ENCODE results near the gene PGLYRP4. TPM values are rescaled to one million over a fixed set of nuclear protein-coding genes. Genes with fewer than 3 reads are reported as not detected.

The PGLYRP4 gene
- total RNA-seq, 1 donor from 2014 or later = 4.4 TPM

GRCh38 chr1:153339802-153340201 lies 8.8 kb downstream of the PGLYRP4 start:
- Mint-ChIP-seq H3K9me3 (no peaks in the 10 kb centered on the region), H3K27me3 (peaks cover 9% of the 10 kb centered on the region), H3K27ac (no peak overlapping the region), H3K4me3 (no peak overlapping the region), H3K36me3 (no peaks in the 10 kb centered on the region), H3K4me1 (ENCODE audit: unreplicated experiment) (peaks cover 10% of the 10 kb centered on the region)
- no peak for TF ChIP-seq CTCF (conservative IDR thresholded peaks at IDR 0.05)
- no peak for DNase-seq (ENCODE audit: extremely low spot score, unreplicated experiment)

DNA sequence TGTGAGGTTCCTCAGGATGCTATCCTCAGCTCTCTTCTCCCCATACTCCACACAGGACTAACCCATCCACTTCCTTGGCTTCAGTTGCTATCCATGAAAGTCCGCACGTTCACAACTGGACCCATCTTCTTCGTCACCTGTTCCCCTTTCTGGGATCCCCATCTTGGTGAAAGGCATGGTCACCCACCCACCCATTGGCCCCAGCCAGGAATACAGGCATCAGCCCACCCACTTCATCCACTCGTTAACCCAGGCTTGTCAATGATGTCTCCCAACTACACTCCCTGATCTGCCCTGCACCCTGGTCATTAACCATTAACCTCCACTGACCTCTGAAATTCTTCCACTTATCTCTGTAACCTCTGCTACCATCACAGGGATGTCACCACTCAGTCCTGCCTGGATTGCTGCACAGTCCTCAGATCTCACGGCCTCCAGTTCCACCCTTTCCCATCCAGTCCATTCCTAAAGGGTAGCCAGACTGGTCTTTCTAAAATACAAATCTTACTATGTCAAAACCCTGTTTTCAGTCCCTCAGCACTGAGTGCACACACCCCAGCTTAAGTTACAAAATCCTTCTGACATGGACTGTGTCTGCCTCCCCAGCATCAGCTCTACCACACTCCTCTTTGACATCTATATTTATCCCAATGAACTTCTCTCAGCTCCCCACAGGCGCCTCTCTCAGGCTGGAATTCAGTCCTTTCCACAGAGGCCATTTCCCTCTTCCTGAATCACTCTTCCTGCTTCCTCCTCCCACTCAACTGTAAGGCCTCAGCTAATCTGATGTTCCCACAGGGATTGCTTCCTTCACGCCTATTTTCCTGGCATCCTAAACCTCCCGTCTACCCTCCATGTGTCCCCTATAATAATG lies 10.4 kb downstream of the PGLYRP4 start:
- Mint-ChIP-seq H3K27ac (no peak overlapping the region), H3K9me3 (no peaks in the 10 kb centered on the region), H3K4me3 (no peak overlapping the region), H3K4me1 (ENCODE audit: unreplicated experiment) (peaks cover under 1% of the 10 kb centered on the region), H3K36me3 (no peaks in the 10 kb centered on the region), H3K27me3 (peaks cover 3% of the 10 kb centered on the region)
- no peak for TF ChIP-seq CTCF (conservative IDR thresholded peaks at IDR 0.05)
- no peak for DNase-seq (ENCODE audit: extremely low spot score, unreplicated experiment)

DNA sequence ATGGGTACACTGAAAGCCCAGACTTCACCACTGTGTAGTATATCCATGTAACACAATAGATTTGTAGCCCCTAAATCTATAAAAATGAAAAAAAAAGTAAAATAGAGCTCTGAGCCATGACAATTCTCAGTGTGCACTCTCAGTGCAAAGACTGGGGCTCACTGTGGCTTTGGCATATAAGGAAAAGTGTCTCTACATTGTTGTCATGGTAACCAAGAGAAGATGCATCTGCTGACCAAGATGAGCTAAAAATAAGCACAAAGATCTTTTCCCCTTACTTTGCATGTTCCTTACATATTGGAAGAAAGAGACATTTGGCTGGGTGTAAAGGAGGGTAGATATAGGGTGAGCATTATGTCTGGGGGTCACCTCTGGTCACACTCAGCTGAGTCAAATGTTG lies 12.0 kb downstream of the PGLYRP4 start:
- Mint-ChIP-seq H3K4me1 (ENCODE audit: unreplicated experiment) (no peaks in the 10 kb centered on the region), H3K27ac (no peak overlapping the region), H3K9me3 (no peaks in the 10 kb centered on the region), H3K36me3 (no peaks in the 10 kb centered on the region), H3K4me3 (no peak overlapping the region), H3K27me3 (peaks cover 3% of the 10 kb centered on the region)
- TF ChIP-seq CTCF (conservative IDR thresholded peaks at IDR 0.05) = no peak
- DNase-seq (ENCODE audit: extremely low spot score, unreplicated experiment) = no peak

- Mint-ChIP-seq H3K27ac (no peak overlapping the region), H3K36me3 (no peaks in the 10 kb centered on the region), H3K9me3 (no peaks in the 10 kb centered on the region), H3K27me3 (peaks cover 3% of the 10 kb centered on the region), H3K4me3 (no peak overlapping the region), H3K4me1 (ENCODE audit: unreplicated experiment) (no peaks in the 10 kb centered on the region)
- no peak for DNase-seq (ENCODE audit: extremely low spot score, unreplicated experiment)
- TF ChIP-seq CTCF (conservative IDR thresholded peaks at IDR 0.05) = no peak
Measured at GRCh38 chr1:153333902-153334301, 14.7 kb downstream of the PGLYRP4 start.

GRCh38 chr1:153324912-153325311 lies 23.7 kb downstream of the PGLYRP4 start:
- H3K27ac Mint-ChIP-seq = no peak overlapping the region
- H3K9me3 Mint-ChIP-seq = peaks cover 5% of the 10 kb centered on the region
- H3K27me3 Mint-ChIP-seq = no peaks in the 10 kb centered on the region
- H3K36me3 Mint-ChIP-seq = no peaks in the 10 kb centered on the region
- H3K4me3 Mint-ChIP-seq = no peak overlapping the region
- TF ChIP-seq CTCF (conservative IDR thresholded peaks at IDR 0.05) = no peak
- H3K4me1 Mint-ChIP-seq (ENCODE audit: unreplicated experiment) = no peaks in the 10 kb centered on the region
- DNase-seq (ENCODE audit: extremely low spot score, unreplicated experiment) = no peak
